ENCODE data around the gene SPATA21. TPM values are rescaled to one million over a fixed set of nuclear protein-coding genes. Genes with fewer than 3 reads are reported as not detected.

The SPATA21 gene
- polyA plus RNA-seq, 1 donor from 2014 or later = 0.15 TPM

DNA sequence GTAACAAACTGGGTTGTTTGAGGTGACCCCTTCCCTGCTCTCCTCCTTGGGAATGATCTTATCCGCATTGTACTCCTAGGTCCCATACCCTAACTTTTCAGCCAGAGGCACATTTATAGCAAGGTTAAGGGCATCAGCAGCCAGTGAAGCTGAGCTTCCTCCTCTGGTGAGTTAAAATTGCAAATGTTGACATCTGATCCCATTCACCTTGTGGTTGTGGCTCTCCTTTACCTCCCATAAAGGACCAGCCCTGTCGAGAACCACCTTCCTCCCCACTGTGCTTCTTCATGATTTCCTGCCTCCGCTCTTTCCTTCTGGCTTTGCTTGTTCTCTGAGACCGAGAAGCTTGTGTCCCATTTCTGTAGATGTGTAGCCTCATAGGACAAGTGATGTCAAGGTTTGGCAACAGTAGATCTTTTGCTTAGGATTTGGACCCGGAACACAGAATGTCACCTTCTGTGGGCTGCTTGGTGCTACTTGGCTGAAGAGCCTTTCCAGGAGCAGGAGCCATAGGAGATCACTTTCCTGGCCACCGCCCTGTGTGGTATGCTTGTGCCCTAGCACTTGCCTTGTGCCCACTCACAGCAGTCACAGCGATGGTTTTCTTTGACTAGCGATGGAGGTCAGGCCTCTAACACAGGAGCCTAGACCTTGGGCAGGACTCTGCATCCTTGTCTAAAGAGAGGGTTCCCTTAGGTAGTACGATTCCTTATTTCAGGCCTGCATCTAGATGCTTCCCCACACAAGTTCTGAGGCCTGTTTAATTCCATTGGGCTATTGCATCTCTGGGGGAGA, 51.4 kb downstream of the SPATA21 start:
- no peak overlapping the region for H3K4me3 ChIP-seq (ENCODE audit: low read length)
- no peak overlapping the region for H3K27ac ChIP-seq (ENCODE audit: low read length)
- no peaks in the 10 kb centered on the region for H3K27me3 ChIP-seq (ENCODE audit: insufficient read depth, low read depth, low read length)
- H4K20me1 ChIP-seq (ENCODE audit: insufficient read depth) = no peaks in the 10 kb centered on the region
- H3K79me2 ChIP-seq (replicated peaks; ENCODE audit: insufficient read depth, low read length) = peaks cover 59% of the 10 kb centered on the region
- no peak overlapping the region for H3K4me2 ChIP-seq (ENCODE audit: low read length)
- no peaks in the 10 kb centered on the region for H3K9me3 ChIP-seq (ENCODE audit: low read length)
- H3K36me3 ChIP-seq (ENCODE audit: insufficient read depth, low read length) = no peaks in the 10 kb centered on the region
- no peaks in the 10 kb centered on the region for H3F3A ChIP-seq (ENCODE audit: insufficient read depth, low read length, poor library complexity, severe bottlenecking)
- no peak for TF ChIP-seq CTCF (IDR thresholded peaks at IDR 0.05; ENCODE audit: poor library complexity, severe bottlenecking)
- no peak for TF ChIP-seq TAF1 (IDR thresholded peaks at IDR 0.05; ENCODE audit: low read depth)
- TF ChIP-seq RAD21 (conservative IDR thresholded peaks at IDR 0.05) = no peak
- no peak for TF ChIP-seq MXI1 (conservative IDR thresholded peaks at IDR 0.05; ENCODE audit: poor library complexity, severe bottlenecking)
- TF ChIP-seq SMC3 (conservative IDR thresholded peaks at IDR 0.05; ENCODE audit: poor library complexity) = no peak
- H3K9ac ChIP-seq (ENCODE audit: low read length) = no peak overlapping the region
- H3K9me2 ChIP-seq (ENCODE audit: insufficient read depth, low read length) = no peaks in the 10 kb centered on the region
- H2AFZ ChIP-seq (ENCODE audit: low read depth, low read length) = no peak overlapping the region

DNA sequence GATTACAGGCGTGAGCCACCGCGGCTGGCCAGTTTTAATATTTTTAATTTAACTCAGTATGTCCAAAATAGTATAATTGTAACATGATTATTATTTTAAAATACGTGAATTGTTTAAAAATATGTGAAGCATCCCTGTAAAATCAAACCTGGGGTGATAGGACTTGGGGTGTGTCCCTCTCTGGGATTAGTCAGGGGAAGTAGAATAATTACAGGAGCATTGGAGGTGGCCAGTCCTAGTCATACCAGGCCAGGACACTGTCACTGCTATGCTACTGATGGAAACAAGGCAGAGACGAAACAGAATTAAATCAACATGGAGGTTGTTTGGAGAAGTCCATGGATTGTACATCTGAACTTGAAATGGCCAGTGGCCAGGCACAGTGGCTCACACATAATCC, 53.3 kb downstream of the SPATA21 start:
- Histone ChIP-seq H3K4me2 (ENCODE audit: low read length) (no peak overlapping the region), H3K27ac (ENCODE audit: low read length) (no peak overlapping the region), H3K36me3 (ENCODE audit: insufficient read depth, low read length) (no peaks in the 10 kb centered on the region), H3K9ac (ENCODE audit: low read length) (no peak overlapping the region), H3K9me3 (ENCODE audit: low read length) (no peaks in the 10 kb centered on the region), H3K79me2 (replicated peaks; ENCODE audit: insufficient read depth, low read length) (peaks cover 51% of the 10 kb centered on the region), H3K9me2 (ENCODE audit: insufficient read depth, low read length) (no peaks in the 10 kb centered on the region), H3K4me3 (ENCODE audit: low read length) (no peak overlapping the region), H3F3A (ENCODE audit: insufficient read depth, low read length, poor library complexity, severe bottlenecking) (no peaks in the 10 kb centered on the region), H2AFZ (ENCODE audit: low read depth, low read length) (no peak overlapping the region), H3K27me3 (ENCODE audit: insufficient read depth, low read depth, low read length) (no peaks in the 10 kb centered on the region), H4K20me1 (ENCODE audit: insufficient read depth) (no peaks in the 10 kb centered on the region)
- no peak for TF ChIP-seq SMC3 (conservative IDR thresholded peaks at IDR 0.05; ENCODE audit: poor library complexity)
- no peak for TF ChIP-seq MXI1 (conservative IDR thresholded peaks at IDR 0.05; ENCODE audit: poor library complexity, severe bottlenecking)
- no peak for TF ChIP-seq EP300 (conservative IDR thresholded peaks at IDR 0.05; ENCODE audit: poor library complexity, severe bottlenecking)
- TF ChIP-seq RAD21 (conservative IDR thresholded peaks at IDR 0.05) = no peak
- TF ChIP-seq CTCF (IDR thresholded peaks at IDR 0.05; ENCODE audit: poor library complexity, severe bottlenecking) = no peak
- TF ChIP-seq POLR2AphosphoS5 (IDR thresholded peaks at IDR 0.05) = no peak
- no peak for TF ChIP-seq EZH2 (IDR thresholded peaks at IDR 0.05; ENCODE audit: borderline replicate concordance, insufficient read depth, low read length, poor library complexity, severe bottlenecking)
- TF ChIP-seq, protein P1, sequence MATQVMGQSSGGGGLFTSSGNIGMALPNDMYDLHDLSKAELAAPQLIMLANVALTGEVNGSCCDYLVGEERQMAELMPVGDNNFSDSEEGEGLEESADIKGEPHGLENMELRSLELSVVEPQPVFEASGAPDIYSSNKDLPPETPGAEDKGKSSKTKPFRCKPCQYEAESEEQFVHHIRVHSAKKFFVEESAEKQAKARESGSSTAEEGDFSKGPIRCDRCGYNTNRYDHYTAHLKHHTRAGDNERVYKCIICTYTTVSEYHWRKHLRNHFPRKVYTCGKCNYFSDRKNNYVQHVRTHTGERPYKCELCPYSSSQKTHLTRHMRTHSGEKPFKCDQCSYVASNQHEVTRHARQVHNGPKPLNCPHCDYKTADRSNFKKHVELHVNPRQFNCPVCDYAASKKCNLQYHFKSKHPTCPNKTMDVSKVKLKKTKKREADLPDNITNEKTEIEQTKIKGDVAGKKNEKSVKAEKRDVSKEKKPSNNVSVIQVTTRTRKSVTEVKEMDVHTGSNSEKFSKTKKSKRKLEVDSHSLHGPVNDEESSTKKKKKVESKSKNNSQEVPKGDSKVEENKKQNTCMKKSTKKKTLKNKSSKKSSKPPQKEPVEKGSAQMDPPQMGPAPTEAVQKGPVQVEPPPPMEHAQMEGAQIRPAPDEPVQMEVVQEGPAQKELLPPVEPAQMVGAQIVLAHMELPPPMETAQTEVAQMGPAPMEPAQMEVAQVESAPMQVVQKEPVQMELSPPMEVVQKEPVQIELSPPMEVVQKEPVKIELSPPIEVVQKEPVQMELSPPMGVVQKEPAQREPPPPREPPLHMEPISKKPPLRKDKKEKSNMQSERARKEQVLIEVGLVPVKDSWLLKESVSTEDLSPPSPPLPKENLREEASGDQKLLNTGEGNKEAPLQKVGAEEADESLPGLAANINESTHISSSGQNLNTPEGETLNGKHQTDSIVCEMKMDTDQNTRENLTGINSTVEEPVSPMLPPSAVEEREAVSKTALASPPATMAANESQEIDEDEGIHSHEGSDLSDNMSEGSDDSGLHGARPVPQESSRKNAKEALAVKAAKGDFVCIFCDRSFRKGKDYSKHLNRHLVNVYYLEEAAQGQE (IDR thresholded peaks at IDR 0.05; ENCODE audit: borderline replicate concordance) = no peak
- no peak for TF ChIP-seq TAF1 (IDR thresholded peaks at IDR 0.05; ENCODE audit: low read depth)

Data from neural cell (in vitro differentiated cells).